Activated naive CD4-positive, alpha-beta T cell (primary cell): ENCODE results near the gene PRDM7.

ENCODE experiments used
- DNase-seq, 4 experiments: peaks; one replicate each; lab custom pipeline; 2025; lab: John Stamatoyannopoulos, UW

Gene PRDM7

GRCh38 chr16:90035902-90036301, 41.2 kb downstream of the PRDM7 start:
- no peak for DNase-seq

GRCh38 chr16:90034504-90034903, 42.6 kb downstream of the PRDM7 start:
- DNase-seq, result no peak

GRCh38 chr16:90033387-90033786, 43.7 kb downstream of the PRDM7 start:
- DNase-seq, result no peak

- DNase-seq, result no peak
Measured at GRCh38 chr16:90032674-90033331, 44.3 kb downstream of the PRDM7 start.

GRCh38 chr16:90031931-90032673, 45.0 kb downstream of the PRDM7 start:
- DNase-seq, result no peak

GRCh38 chr16:90031186-90031930, 45.8 kb downstream of the PRDM7 start:
- no peak for DNase-seq

- no peak for DNase-seq
Measured at GRCh38 chr16:90028985-90029384, 48.1 kb downstream of the PRDM7 start.

- DNase-seq, result no peak
Measured at GRCh38 chr16:90027611-90028010, 49.5 kb downstream of the PRDM7 start.

GRCh38 chr16:90026135-90026534, 51.0 kb downstream of the PRDM7 start:
- DNase-seq, result no peak

GRCh38 chr16:90023078-90023447, 54.1 kb downstream of the PRDM7 start:
- no peak for DNase-seq

- DNase-seq, result peak; percentile 28 to 68 (median 42)
Measured at GRCh38 chr16:90022209-90023077, 54.7 kb downstream of the PRDM7 start.

GRCh38 chr16:90020838-90021382, 56.2 kb downstream of the PRDM7 start:
- DNase-seq, result no peak

- no peak for DNase-seq
Measured at GRCh38 chr16:90020260-90020837, 56.8 kb downstream of the PRDM7 start.

GRCh38 chr16:90019543-90020259, 57.4 kb downstream of the PRDM7 start:
- DNase-seq, result peak in 3 of 4 experiments; percentile 13 to 59 (median 23)

- no peak for DNase-seq
Measured at GRCh38 chr16:90018652-90019542, 58.2 kb downstream of the PRDM7 start, which contains the start of gene DBNDD1. DBNDD1 (minus strand) TSS chr16:90019456; CDS start chr16:90019341, 115 bp downstream.

GRCh38 chr16:90018297-90018651, 58.9 kb downstream of the PRDM7 start:
- DNase-seq, result no peak

- DNase-seq, result no peak
Measured at GRCh38 chr16:90016339-90016950, 60.7 kb downstream of the PRDM7 start.

- DNase-seq, result no peak
Measured at GRCh38 chr16:90015586-90016338, 61.4 kb downstream of the PRDM7 start.
